HEK293 (cell line): ENCODE results near the gene POLD1.

Experiments
- CTCF ChIA-PET: fragments of 350-600 bp; formaldehyde crosslinking; extraction: SDS; loops from one replicate; lab custom pipeline; 2021; ENCODE audit warnings: antibody characterized with exemption; lab: Yijun Ruan, JAX
- POLR2A ChIA-PET: fragments of 300-600 bp; formaldehyde crosslinking; extraction: SDS; loops from one replicate; lab custom pipeline; 2020; ENCODE audit warnings: antibody characterized with exemption, inconsistent platforms; lab: Yijun Ruan, JAX
- H3K27ac ChIP-seq: fragments of 200-500 bp; sonication (Bioruptor generic); 2 replicates; pipeline ENCODE4 v1.5.1; 2014; ENCODE audit warnings: low read depth, low read length, control low read depth, inconsistent platforms; ENCODE audit errors: extremely low read depth
- H3K36me3 ChIP-seq, 2 experiments: fragments of 200-500 bp in 1 of 2; sonication (Bioruptor generic) in 1 of 2; 1 replicate in 1 of 2; 2 replicates in 1 of 2; pipeline ENCODE4 v1.5.1; 2014 to 2017; ENCODE audit warnings: inconsistent platforms in 2 of 2, low read length in 2 of 2; ENCODE audit not compliant: control insufficient read depth in 2 of 2, insufficient read depth in 1 of 2
- H3K4me1 ChIP-seq: fragments of 200-500 bp; sonication (Bioruptor generic); 2 replicates; pipeline ENCODE4 v1.5.1; 2014; ENCODE audit warnings: mild to moderate bottlenecking, low read length, inconsistent platforms; ENCODE audit not compliant: control insufficient read depth, insufficient read depth
- H3K4me3 ChIP-seq: 2 replicates; pipeline ENCODE4 v1.5.1; 2011; ENCODE audit warnings: low read depth, mild to moderate bottlenecking, control low read depth, low read length, moderate library complexity
- H3K9me3 ChIP-seq: fragments of 200-500 bp; sonication (Bioruptor generic); 2 replicates; pipeline ENCODE4 v1.5.1; 2014; ENCODE audit warnings: low read depth, low read length, inconsistent platforms; ENCODE audit not compliant: control insufficient read depth, insufficient read depth
- AEBP2 ChIP-seq: fragments of 450-650 bp; formaldehyde crosslinking; IDR thresholded peaks from 2 replicates; pipeline ENCODE4 v1.5.1; 2016; ENCODE audit warnings: missing biosample characterization, missing genetic modification characterization, borderline replicate concordance
- EGR2 ChIP-seq: fragments of 450-650 bp; formaldehyde crosslinking; IDR thresholded peaks from 2 replicates; pipeline ENCODE4 v1.5.1; 2016; ENCODE audit warnings: low read depth, missing biosample characterization, missing genetic modification characterization
- HOXD13 ChIP-seq: sonication (generic); formaldehyde crosslinking; IDR thresholded peaks from 2 replicates; pipeline ENCODE4 v1.8.0; 2022; ENCODE audit warnings: missing genetic modification reagents, borderline replicate concordance
- KLF17 ChIP-seq: fragments of 450-650 bp; formaldehyde crosslinking; IDR thresholded peaks from 2 replicates; pipeline ENCODE4 v1.5.1; 2016; ENCODE audit warnings: missing biosample characterization, missing genetic modification characterization
- KLF7 ChIP-seq: fragments of 450-650 bp; formaldehyde crosslinking; IDR thresholded peaks from 2 replicates; pipeline ENCODE4 v1.5.1; 2016; ENCODE audit warnings: missing biosample characterization, missing genetic modification characterization, borderline replicate concordance
- PBX3 ChIP-seq: sonication (generic); formaldehyde crosslinking; IDR thresholded peaks from 2 replicates; pipeline ENCODE4 v1.8.1; 2022; ENCODE audit warnings: mild to moderate bottlenecking, moderate library complexity, missing genetic modification reagents
- REST ChIP-seq: fragments of 450-650 bp; formaldehyde crosslinking; IDR thresholded peaks from 2 replicates; pipeline ENCODE4 v1.5.1; 2016; ENCODE audit warnings: missing biosample characterization, missing genetic modification characterization
- SALL2 ChIP-seq: fragments of 450-650 bp; formaldehyde crosslinking; IDR thresholded peaks from 2 replicates; pipeline ENCODE4 v1.5.0; 2017; ENCODE audit warnings: missing biosample characterization, mild to moderate bottlenecking, missing genetic modification characterization, borderline replicate concordance
- WT1 ChIP-seq: fragments of 450-650 bp; formaldehyde crosslinking; IDR thresholded peaks from 2 replicates; pipeline ENCODE4 v1.5.1; 2016; ENCODE audit warnings: missing biosample characterization, missing genetic modification characterization
- ZBTB48 ChIP-seq: fragments of 450-650 bp; formaldehyde crosslinking; IDR thresholded peaks from 2 replicates; pipeline ENCODE4 v1.5.1; 2016; ENCODE audit warnings: missing biosample characterization, missing genetic modification characterization
- ZFP3 ChIP-seq: fragments of 450-650 bp; formaldehyde crosslinking; IDR thresholded peaks from 2 replicates; pipeline ENCODE4 v1.5.1; 2016; ENCODE audit warnings: low read depth, missing biosample characterization, missing genetic modification characterization
- ZNF16 ChIP-seq: fragments of 450-650 bp; formaldehyde crosslinking; IDR thresholded peaks from 2 replicates; pipeline ENCODE4 v1.5.1; 2016; ENCODE audit warnings: low read depth, missing biosample characterization, missing genetic modification characterization
- ZNF221 ChIP-seq: fragments of 450-650 bp; formaldehyde crosslinking; IDR thresholded peaks from 2 replicates; pipeline ENCODE4 v1.5.1; 2017; ENCODE audit warnings: missing biosample characterization, missing genetic modification characterization, borderline replicate concordance
- ZNF324 ChIP-seq: fragments of 450-650 bp; formaldehyde crosslinking; IDR thresholded peaks from 2 replicates; pipeline ENCODE4 v1.5.1; 2016; ENCODE audit warnings: missing biosample characterization, missing genetic modification characterization
- ZNF544 ChIP-seq: fragments of 450-650 bp; formaldehyde crosslinking; IDR thresholded peaks from 2 replicates; pipeline ENCODE4 v1.5.0; 2017; ENCODE audit warnings: missing biosample characterization, missing genetic modification characterization
- ZNF585B ChIP-seq: fragments of 450-650 bp; formaldehyde crosslinking; IDR thresholded peaks from 2 replicates; pipeline ENCODE4 v1.5.1; 2016; ENCODE audit warnings: missing biosample characterization, missing genetic modification characterization
- ZNF639 ChIP-seq: fragments of 450-650 bp; formaldehyde crosslinking; IDR thresholded peaks from 2 replicates; pipeline ENCODE4 v1.5.1; 2016; ENCODE audit warnings: missing biosample characterization, missing genetic modification characterization
- ZNF768 ChIP-seq: fragments of 450-650 bp; formaldehyde crosslinking; IDR thresholded peaks from 2 replicates; pipeline ENCODE4 v1.5.1; 2018; ENCODE audit warnings: missing biosample characterization, mild to moderate bottlenecking, missing genetic modification characterization

POLD1 gene

GRCh38 chr19:50423279-50424113 is 39.3 kb downstream of the POLD1 start:
- no peak overlapping the region for H3K27ac ChIP-seq
- CTCF ChIA-PET = interaction anchor here (0.7 to 2.4 kb wide), 4 partner anchors 8 to 37 kb away, joined by 3 to 12 read pairs (median 4); no protein-coding TSS in a partner anchor

GRCh38 chr19:50425581-50425980 is 41.4 kb downstream of the POLD1 start:
- ChIA-PET CTCF (interaction anchor here (1.0 to 2.4 kb wide), 3 partner anchors 10 to 68 kb away, joined by 5 to 12 read pairs (median 6); no protein-coding TSS in a partner anchor), POLR2A (interaction anchor here (0.6 kb wide), 1 partner anchor 189 kb away, joined by 5 read pairs; no protein-coding TSS in a partner anchor)
- Histone ChIP-seq H3K4me1 (no peaks in the 10 kb centered on the region), H3K9me3 (no peaks in the 10 kb centered on the region), H3K4me3 (no peak overlapping the region), H3K36me3 (no peaks in the 10 kb centered on the region), H3K27ac (no peak overlapping the region)
- no peak for TF ChIP-seq HOXD13 (CRISPR knock-in tag)
- no peak for TF ChIP-seq ZNF16 (tag by site-specific recombination)
- TF ChIP-seq SALL2 (tag by site-specific recombination) = no peak
- no peak for TF ChIP-seq KLF7
- no peak for TF ChIP-seq ZNF544
- no peak for TF ChIP-seq ZNF639
- TF ChIP-seq REST (tag by site-specific recombination) = no peak
- no peak for TF ChIP-seq EGR2 (tag by site-specific recombination)
- TF ChIP-seq WT1 (tag by site-specific recombination) = no peak
- TF ChIP-seq ZNF324 (tag by site-specific recombination) = no peak
- TF ChIP-seq ZNF221 (tag by site-specific recombination) = no peak
- no peak for TF ChIP-seq KLF17
- no peak for TF ChIP-seq ZBTB48 (tag by site-specific recombination)
- no peak for TF ChIP-seq ZNF585B (tag by site-specific recombination)
- TF ChIP-seq AEBP2 (tag by site-specific recombination) = no peak
- no peak for TF ChIP-seq ZFP3 (tag by site-specific recombination)

More at GRCh38 chr19:50423279-50424113, 39.3 kb downstream of the POLD1 start:
- Histone ChIP-seq H3K4me1 (no peaks in the 10 kb centered on the region), H3K36me3 (no peaks in the 10 kb centered on the region), H3K4me3 (no peak overlapping the region), H3K9me3 (no peaks in the 10 kb centered on the region)
- TF ChIP-seq PBX3 (CRISPR knock-in tag) (no peak), ZNF768 (tag by site-specific recombination) (peak; percentile 58; the same call in 1 of the 2 replicates)
- POLR2A ChIA-PET = interaction anchor here (0.6 kb wide), 1 partner anchor 230 kb away, joined by 3 read pairs; no protein-coding TSS in a partner anchor
